ENCODE measurements around the gene GPR61. TPM values are rescaled to one million over a fixed set of nuclear protein-coding genes. Genes with fewer than 3 reads are reported as not detected.

The GPR61 gene
- total and polyA plus RNA-seq, 2 of the 4 experiments (the other 2 are of a cell fraction): not detected

DNA sequence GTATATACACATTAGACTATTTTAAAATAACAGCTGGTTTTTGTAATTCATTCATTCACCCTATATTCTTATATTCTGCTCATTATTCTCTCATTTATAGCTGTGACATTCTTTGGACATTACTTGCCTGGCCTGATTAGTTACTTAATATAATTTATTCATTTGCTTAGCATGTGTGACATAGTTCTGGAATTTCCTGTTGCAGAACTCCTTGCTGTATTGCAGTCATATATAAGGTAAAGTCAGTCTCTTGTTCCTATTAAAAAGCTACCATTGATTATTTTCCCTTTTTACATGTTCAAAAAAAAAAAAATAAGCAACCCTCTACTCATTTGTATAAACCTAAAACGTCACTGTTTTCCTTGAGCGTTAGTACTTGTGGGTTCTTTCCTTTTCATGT lies 55.9 kb downstream of the GPR61 start:
- ATAC-seq (ENCODE audit: low read depth) (peak; percentile 71), DNase-seq (peak; percentile 55)
- peak overlapping the region; percentile 88 for H3K4me2 ChIP-seq (ENCODE audit: low read depth, low read length)
- no TSS peak for BruUV-seq (replicated peaks)
- peak overlapping the region; percentile 99 for H4K5ac ChIP-seq (ENCODE audit: low read depth, low read length)
- no peak overlapping the region; the same call in 1 of the 2 replicates for H2BK20ac ChIP-seq (ENCODE audit: low read depth, low read length)
- H4K91ac ChIP-seq (ENCODE audit: insufficient read depth, low read depth, low read length): peak overlapping the region; percentile 86; the same call in 1 of the 2 replicates
- WGBS, 2 experiments (ENCODE audit: extremely low coverage in 2 of 2, insufficient read length in 1 of 2): no CpG with 5 or more reads among the region's 2 CpGs
- H3K27me3 ChIP-seq (ENCODE audit: control insufficient read depth, insufficient read depth, low read length): no peaks in the 10 kb centered on the region
- peak overlapping the region; percentile 46 to 83 for H4K8ac ChIP-seq (ENCODE audit: low read depth in 2 of 2, low read length in 2 of 2)
- ChIA-PET POLR2A (ENCODE audit: unreplicated experiment) (interaction anchor here (0.9 kb wide), 1 partner anchor 16 kb away, joined by 3 read pairs; no protein-coding TSS in a partner anchor), CTCF (interaction anchor here (1.0 to 1.8 kb wide), 3 partner anchors 16 to 44 kb away, joined by 3 to 4 read pairs (median 3); no protein-coding TSS in a partner anchor)
- H3K23ac ChIP-seq (ENCODE audit: low read depth, low read length): peak overlapping the region; percentile 95
- peaks cover 14 to 57% of the 10 kb centered on the region in 2 experiments; a peak in 3 of 4 replicates for H3K79me1 ChIP-seq (ENCODE audit: low read depth in 1 of 2, low read length in 2 of 2)
- peaks cover 20% of the 10 kb centered on the region for H3K36me3 ChIP-seq (ENCODE audit: control insufficient read depth, insufficient read depth, low read length)
- no peak overlapping the region for H2AFZ ChIP-seq (replicated peaks; ENCODE audit: low read length, poor library complexity)
- peaks cover 13% of the 10 kb centered on the region for H3K4me1 ChIP-seq (ENCODE audit: control insufficient read depth, insufficient read depth, low read length)
- no peaks in the 10 kb centered on the region for H4K20me1 ChIP-seq (ENCODE audit: insufficient read depth, low read length)
- intact Hi-C loops (cut with micrococcal nuclease): loop anchor here (5.0 kb wide), 1 partner anchor 33 kb away; no protein-coding TSS in a partner anchor
- H3K9ac ChIP-seq (ENCODE audit: low read depth, low read length): peak overlapping the region; percentile 50; the same call in 1 of the 2 replicates
- H3K56ac ChIP-seq (ENCODE audit: extremely low read depth, insufficient read depth, low read length): peak overlapping the region; percentile 90; the same call in 1 of the 2 replicates
- dilution Hi-C loops (cut with HindIII; ENCODE audit: low sequenced_read_pairs, unreplicated experiment): no loop called here
- peak overlapping the region; percentile 89; the same call in 1 of the 2 replicates for H2AK5ac ChIP-seq (ENCODE audit: low read depth, low read length)
- no peak overlapping the region for H2AK9ac ChIP-seq (replicated peaks; ENCODE audit: low read depth, low read length, poor library complexity)
- in situ Hi-C loops (cut with MboI; ENCODE audit: low sequenced_read_pairs): no loop called here
- peak overlapping the region; percentile 95; the same call in 1 of the 2 replicates for H2BK120ac ChIP-seq (ENCODE audit: low read depth, low read length)
- H3K14ac ChIP-seq (replicated peaks; ENCODE audit: low read depth, low read length): peak overlapping the region; percentile 98
- H3K9me1 ChIP-seq (ENCODE audit: insufficient read depth, low read length): peaks cover 9% of the 10 kb centered on the region; the same call in 1 of the 2 replicates
- H3K4ac ChIP-seq (ENCODE audit: low read depth, low read length): peak overlapping the region; percentile 89; the same call in 1 of the 2 replicates
- H3K9me3 ChIP-seq (ENCODE audit: control insufficient read depth, insufficient read depth, low read length): no peaks in the 10 kb centered on the region
- H2BK5ac ChIP-seq (ENCODE audit: low read depth, low read length, poor library complexity, severe bottlenecking): peak overlapping the region; percentile 98
- TF ChIP-seq CHD1 (IDR thresholded peaks at IDR 0.05; ENCODE audit: low read depth, low read length) (no peak), CEBPB (IDR thresholded peaks at IDR 0.05; ENCODE audit: low read depth, low read length) (peak; percentile 80)
- H3K4me3 ChIP-seq (ENCODE audit: insufficient read depth, low read depth, low read length): no peak overlapping the region
- H3K18ac ChIP-seq (ENCODE audit: low read depth, low read length): peak overlapping the region; percentile 100
- H2BK15ac ChIP-seq (ENCODE audit: low read depth, low read length): peak overlapping the region; percentile 97; the same call in 1 of the 3 replicates
- H3K27ac ChIP-seq (ENCODE audit: insufficient read depth, low read length): peak overlapping the region; percentile 83

Small RNAs within 50 kb of the gene (microRNA-seq; reads per million reads assigned to microRNA genes)
- gene RNU6V (ENCODE audit: insufficient read depth, insufficient read length): not detected

Small RNAs within 50 kb of the gene (small RNA-seq; reads per million reads assigned to genes)
- gene RNU6V: 11.6 to 233 (median 30.6) reads per million in 5 experiments

Other genes starting within 250 kb of the GPR61 start
- gene MYBPHL, start 232.9 kb upstream of the GPR61 start, total RNA-seq (2012; rRNA removed): not detected in 2 replicates
- gene MYBPHL, start 232.9 kb upstream of the GPR61 start, polyA plus RNA-seq (2012; rRNA removed): 0.07 TPM in 1 of 2 replicates, not detected in the other
- 16.7 and 18.9 TPM in 2 replicates for gene SORT1, start 142.0 kb upstream of the GPR61 start, total RNA-seq (2012; rRNA removed)
- gene SORT1, start 142.0 kb upstream of the GPR61 start, polyA plus RNA-seq (2012; rRNA removed): 13.7 and 15.8 TPM in 2 replicates
- 75.5 and 83.9 TPM in 2 replicates for gene PSMA5, start 113.4 kb upstream of the GPR61 start, total RNA-seq (2012; rRNA removed)
- 107 TPM in 2 replicates for gene PSMA5, start 113.4 kb upstream of the GPR61 start, polyA plus RNA-seq (2012; rRNA removed)
- under 0.01 TPM in 2 replicates for gene SYPL2, start 73.3 kb upstream of the GPR61 start, total RNA-seq (2012; rRNA removed)
- gene SYPL2, start 73.3 kb upstream of the GPR61 start, polyA plus RNA-seq (2012; rRNA removed): 0.55 and 0.65 TPM in 2 replicates
- 1.3 and 1.7 TPM in 2 replicates for gene ATXN7L2, start 56.0 kb upstream of the GPR61 start, total RNA-seq (2012; rRNA removed)
- 4.8 and 6.4 TPM in 2 replicates for gene ATXN7L2, start 56.0 kb upstream of the GPR61 start, polyA plus RNA-seq (2012; rRNA removed)
- 3.6 and 5.7 TPM in 2 replicates for gene CYB561D1, start 45.8 kb upstream of the GPR61 start, total RNA-seq (2012; rRNA removed)
- 5.6 and 8.1 TPM in 2 replicates for gene CYB561D1, start 45.8 kb upstream of the GPR61 start, polyA plus RNA-seq (2012; rRNA removed)
- 1.4 and 1.6 TPM in 2 replicates for gene AMIGO1, start 30.1 kb upstream of the GPR61 start, total RNA-seq (2012; rRNA removed)
- gene AMIGO1, start 30.1 kb upstream of the GPR61 start, polyA plus RNA-seq (2012; rRNA removed): 1.5 TPM in 2 replicates
- 14.9 and 25.0 TPM in 2 replicates for gene GNAI3, start 8.7 kb downstream of the GPR61 start, total RNA-seq (2012; rRNA removed)
- 4.8 and 5.9 TPM in 2 replicates for gene GNAI3, start 8.7 kb downstream of the GPR61 start, polyA plus RNA-seq (2012; rRNA removed)
- gene GNAT2, start 79.7 kb downstream of the GPR61 start, total RNA-seq (2012; rRNA removed): 0.28 and 0.36 TPM in 2 replicates
- 0.17 and 0.26 TPM in 2 replicates for gene GNAT2, start 79.7 kb downstream of the GPR61 start, polyA plus RNA-seq (2012; rRNA removed)
- gene AMPD2, start 80.0 kb downstream of the GPR61 start, total RNA-seq (2012; rRNA removed): 50.3 and 61.5 TPM in 2 replicates
- 103 and 116 TPM in 2 replicates for gene AMPD2, start 80.0 kb downstream of the GPR61 start, polyA plus RNA-seq (2012; rRNA removed)
- 6.4 and 10.4 TPM in 2 replicates for gene GSTM4, start 116.2 kb downstream of the GPR61 start, total RNA-seq (2012; rRNA removed)
- 37.8 and 42.2 TPM in 2 replicates for gene GSTM4, start 116.2 kb downstream of the GPR61 start, polyA plus RNA-seq (2012; rRNA removed)
- gene GSTM2, start 128.2 kb downstream of the GPR61 start, total RNA-seq (2012; rRNA removed): 6.9 and 10.2 TPM in 2 replicates
- 85.5 and 93.9 TPM in 2 replicates for gene GSTM2, start 128.2 kb downstream of the GPR61 start, polyA plus RNA-seq (2012; rRNA removed)
- not detected in 2 replicates for gene GSTM1, start 147.9 kb downstream of the GPR61 start, total RNA-seq (2012; rRNA removed)
- gene GSTM1, start 147.9 kb downstream of the GPR61 start, polyA plus RNA-seq (2012; rRNA removed): not detected in 2 replicates
- 0.28 and 0.36 TPM in 2 replicates for gene GSTM5, start 172.4 kb downstream of the GPR61 start, total RNA-seq (2012; rRNA removed)
- 1.2 TPM in 2 replicates for gene GSTM5, start 172.4 kb downstream of the GPR61 start, polyA plus RNA-seq (2012; rRNA removed)
- gene GSTM3, start 201.2 kb downstream of the GPR61 start, total RNA-seq (2012; rRNA removed): 101 and 131 TPM in 2 replicates
- 97.4 and 102 TPM in 2 replicates for gene GSTM3, start 201.2 kb downstream of the GPR61 start, polyA plus RNA-seq (2012; rRNA removed)
- not detected in 2 replicates for gene EPS8L3, start 224.1 kb downstream of the GPR61 start, total RNA-seq (2012; rRNA removed)
- gene EPS8L3, start 224.1 kb downstream of the GPR61 start, polyA plus RNA-seq (2012; rRNA removed): not detected in 2 replicates